Neural progenitor cell (in vitro differentiated cells): ENCODE results near the gene KCNC1. TPM values are rescaled to one million over a fixed set of nuclear protein-coding genes. Genes with fewer than 3 reads are reported as not detected.

ENCODE experiments used
- DNase-seq: peaks from one replicate; pipeline ENCODE4 v3.0.0-alpha.2; 2016; ENCODE audit warnings: low spot score
- H2AFZ ChIP-seq: fragments of 200-600 bp; sonication (generic); replicated peaks from 2 replicates; pipeline ENCODE4 v1.6.1; 2016; ENCODE audit warnings: antibody characterized with exemption
- H3F3A ChIP-seq: fragments of 200-600 bp; sonication (generic); 2 replicates; pipeline ENCODE4 v1.6.1; 2016; ENCODE audit warnings: antibody characterized with exemption, low read depth
- H3K27ac ChIP-seq: fragments of 200-600 bp; sonication (generic); 2 replicates; pipeline ENCODE4 v1.5.1; 2016; ENCODE audit warnings: mild to moderate bottlenecking
- H3K27me3 ChIP-seq: fragments of 200-600 bp; sonication (generic); 2 replicates; pipeline ENCODE4 v1.6.1; 2016; ENCODE audit warnings: mild to moderate bottlenecking, moderate library complexity
- H3K36me3 ChIP-seq: fragments of 200-600 bp; sonication (generic); 2 replicates; pipeline ENCODE4 v1.5.1; 2016
- H3K4me1 ChIP-seq: fragments of 200-600 bp; sonication (generic); 2 replicates; pipeline ENCODE4 v1.6.1; 2016; ENCODE audit warnings: mixed run types
- H3K4me2 ChIP-seq: fragments of 200-600 bp; sonication (generic); 2 replicates; pipeline ENCODE4 v1.6.1; 2016
- H3K4me3 ChIP-seq: fragments of 200-600 bp; sonication (generic); 2 replicates; pipeline ENCODE4 v1.5.1; 2016
- H3K79me2 ChIP-seq: fragments of 200-600 bp; sonication (generic); 2 replicates; pipeline ENCODE4 v1.6.1; 2016; ENCODE audit warnings: low read depth
- H3K9ac ChIP-seq: fragments of 200-600 bp; sonication (generic); 2 replicates; pipeline ENCODE4 v1.6.1; 2016
- H3K9me3 ChIP-seq: fragments of 200-600 bp; sonication (generic); 2 replicates; pipeline ENCODE4 v1.5.1; 2016; ENCODE audit warnings: low read depth
- H4K20me1 ChIP-seq: fragments of 200-600 bp; sonication (generic); 2 replicates; pipeline ENCODE4 v1.6.1; 2016; ENCODE audit warnings: low read depth
- H3K27ac Mint-ChIP-seq: 3 replicates; pipeline ENCODE4 v1.8.0; 2021; ENCODE audit warnings: mixed read lengths
- H3K27me3 Mint-ChIP-seq: 2 replicates; pipeline ENCODE4 v1.8.0; 2022; ENCODE audit warnings: low read depth, mild to moderate bottlenecking, inconsistent platforms, moderate library complexity, mixed read lengths; ENCODE audit not compliant: insufficient read depth
- H3K36me3 Mint-ChIP-seq: 3 replicates; pipeline ENCODE4 v1.8.0; 2021; ENCODE audit warnings: mixed read lengths
- H3K4me1 Mint-ChIP-seq: 3 replicates; pipeline ENCODE4 v1.8.0; 2021; ENCODE audit warnings: mixed read lengths
- H3K4me3 Mint-ChIP-seq: 3 replicates; pipeline ENCODE4 v1.8.0; 2021; ENCODE audit warnings: mild to moderate bottlenecking, moderate library complexity, mixed read lengths
- H3K9me3 Mint-ChIP-seq: 3 replicates; pipeline ENCODE4 v1.8.0; 2020; ENCODE audit warnings: mixed read lengths
- EZH2 ChIP-seq: fragments of 200-600 bp; sonication (generic); IDR thresholded peaks from 2 replicates; pipeline ENCODE4 v1.6.1; 2017; ENCODE audit warnings: antibody characterized with exemption, mild to moderate bottlenecking, moderate library complexity
- EZH2phosphoT487 ChIP-seq: fragments of 200-600 bp; sonication (generic); IDR thresholded peaks from 2 replicates; pipeline ENCODE4 v1.6.1; 2017; ENCODE audit warnings: antibody characterized with exemption
- total RNA-seq: library from RNA; depleted of rRNA; stranded (reverse); fragments of >200 nt; gene quantifications from 2 replicates; pipeline ENCODE4 v1.2.3, GENCODE V29; 2015; ENCODE audit warnings: low replicate concordance
- TF ChIP-seq, protein P1 (sequence below): fragments of 200-600 bp; sonication (generic); IDR thresholded peaks from 2 replicates; pipeline ENCODE4 v1.5.1; 2017; ENCODE audit warnings: antibody characterized with exemption, mild to moderate bottlenecking

KCNC1 gene
- total RNA-seq, 1 donor from 2014 or later: 0.04 TPM

DNA sequence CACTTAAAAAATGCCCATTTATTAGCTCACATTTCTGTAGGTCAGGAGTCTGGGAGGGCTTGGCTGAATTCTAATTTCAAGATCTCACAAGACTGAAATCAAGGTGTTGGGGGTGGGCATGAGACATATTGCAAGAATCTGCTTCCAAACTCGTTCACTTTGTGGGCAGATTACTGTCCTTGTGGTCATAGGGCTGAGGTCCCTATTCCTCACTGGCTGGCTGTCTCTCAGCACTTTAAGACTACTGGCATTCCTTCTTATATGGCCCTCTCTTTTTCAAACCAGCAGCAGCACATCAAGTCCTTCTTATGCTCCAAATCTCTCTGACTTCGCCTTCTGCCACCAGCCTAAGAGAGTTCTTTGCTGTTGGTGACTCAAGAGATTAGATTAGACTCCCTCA is 43.0 kb upstream of the KCNC1 start:
- Histone ChIP-seq H3F3A (peaks cover 5% of the 10 kb centered on the region), H3K9me3 (no peaks in the 10 kb centered on the region), H3K27me3 (peaks cover 64% of the 10 kb centered on the region), H3K36me3 (no peaks in the 10 kb centered on the region), H3K27ac (no peak overlapping the region), H3K4me2 (no peak overlapping the region), H3K79me2 (no peaks in the 10 kb centered on the region), H4K20me1 (no peaks in the 10 kb centered on the region), H3K9ac (no peak overlapping the region), H3K4me1 (peaks cover 14% of the 10 kb centered on the region), H3K4me3 (no peak overlapping the region), H2AFZ (no peak overlapping the region)
- H3K27ac Mint-ChIP-seq: no peak overlapping the region
- H3K36me3 Mint-ChIP-seq: no peaks in the 10 kb centered on the region
- no peak for DNase-seq
- peaks cover 9% of the 10 kb centered on the region for H3K4me1 Mint-ChIP-seq
- TF ChIP-seq EZH2: no peak
- TF ChIP-seq EZH2phosphoT487: no peak
- TF ChIP-seq, protein P1, sequence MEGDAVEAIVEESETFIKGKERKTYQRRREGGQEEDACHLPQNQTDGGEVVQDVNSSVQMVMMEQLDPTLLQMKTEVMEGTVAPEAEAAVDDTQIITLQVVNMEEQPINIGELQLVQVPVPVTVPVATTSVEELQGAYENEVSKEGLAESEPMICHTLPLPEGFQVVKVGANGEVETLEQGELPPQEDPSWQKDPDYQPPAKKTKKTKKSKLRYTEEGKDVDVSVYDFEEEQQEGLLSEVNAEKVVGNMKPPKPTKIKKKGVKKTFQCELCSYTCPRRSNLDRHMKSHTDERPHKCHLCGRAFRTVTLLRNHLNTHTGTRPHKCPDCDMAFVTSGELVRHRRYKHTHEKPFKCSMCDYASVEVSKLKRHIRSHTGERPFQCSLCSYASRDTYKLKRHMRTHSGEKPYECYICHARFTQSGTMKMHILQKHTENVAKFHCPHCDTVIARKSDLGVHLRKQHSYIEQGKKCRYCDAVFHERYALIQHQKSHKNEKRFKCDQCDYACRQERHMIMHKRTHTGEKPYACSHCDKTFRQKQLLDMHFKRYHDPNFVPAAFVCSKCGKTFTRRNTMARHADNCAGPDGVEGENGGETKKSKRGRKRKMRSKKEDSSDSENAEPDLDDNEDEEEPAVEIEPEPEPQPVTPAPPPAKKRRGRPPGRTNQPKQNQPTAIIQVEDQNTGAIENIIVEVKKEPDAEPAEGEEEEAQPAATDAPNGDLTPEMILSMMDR: no peak
- no peak overlapping the region for H3K4me3 Mint-ChIP-seq
- peaks cover 21% of the 10 kb centered on the region for H3K27me3 Mint-ChIP-seq
- peaks cover 3% of the 10 kb centered on the region for H3K9me3 Mint-ChIP-seq

DNA sequence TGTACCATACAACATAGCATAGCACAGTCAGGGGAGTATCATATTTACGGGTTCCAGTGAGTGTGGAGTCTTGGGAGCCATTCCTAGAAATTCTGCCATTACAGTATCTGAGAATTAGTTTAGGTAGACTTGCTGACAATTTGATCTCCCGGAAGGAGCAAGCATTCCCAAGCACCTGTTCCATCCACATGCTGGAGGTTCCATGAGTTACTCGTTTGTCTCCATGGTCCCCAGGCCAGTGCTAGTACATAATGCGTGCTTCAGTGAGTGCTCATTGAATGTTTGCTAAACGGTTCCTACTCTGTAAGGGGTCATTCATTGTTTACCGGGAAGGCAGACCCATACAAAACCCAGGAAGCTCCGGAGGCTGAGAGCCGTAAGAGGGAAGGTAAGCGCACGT is 42.6 kb upstream of the KCNC1 start:
- H3K9me3 ChIP-seq: no peaks in the 10 kb centered on the region
- H3K27me3 Mint-ChIP-seq: peaks cover 25% of the 10 kb centered on the region

DNA sequence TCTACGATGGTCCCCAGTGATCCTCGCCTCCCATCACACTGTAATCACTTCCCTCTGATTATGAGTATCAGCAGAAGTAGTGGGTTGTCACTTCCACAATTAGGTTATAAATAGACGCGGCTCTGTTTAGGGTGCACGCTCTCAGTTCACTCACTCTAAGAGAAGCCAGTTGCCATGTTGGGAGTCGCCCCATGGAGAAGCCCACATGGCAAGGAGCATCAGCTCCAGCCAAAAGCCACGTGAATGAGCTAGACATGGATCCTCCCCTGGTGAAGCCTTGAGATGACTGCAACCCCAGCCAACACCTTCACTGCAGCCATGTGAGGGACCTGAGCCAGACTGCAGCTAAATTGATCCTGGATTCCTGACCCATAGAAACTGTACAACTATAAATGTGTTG is 41.6 kb upstream of the KCNC1 start:
- no peaks in the 10 kb centered on the region for H3K36me3 Mint-ChIP-seq
- H3K9me3 Mint-ChIP-seq: peaks cover 3% of the 10 kb centered on the region
- peaks cover 26% of the 10 kb centered on the region for H3K27me3 Mint-ChIP-seq

More for the DNA sequence above, 42.6 kb upstream of the KCNC1 start:
- Histone ChIP-seq H3K4me2 (no peak overlapping the region), H3K9ac (no peak overlapping the region), H3F3A (peaks cover under 1% of the 10 kb centered on the region), H3K36me3 (no peaks in the 10 kb centered on the region), H4K20me1 (no peaks in the 10 kb centered on the region), H2AFZ (no peak overlapping the region), H3K27ac (no peak overlapping the region), H3K79me2 (no peaks in the 10 kb centered on the region), H3K4me1 (peaks cover 14% of the 10 kb centered on the region), H3K4me3 (no peak overlapping the region), H3K27me3 (peaks cover 68% of the 10 kb centered on the region)
- DNase-seq: no peak
- Mint-ChIP-seq H3K4me1 (peaks cover 9% of the 10 kb centered on the region), H3K27ac (no peak overlapping the region), H3K4me3 (no peak overlapping the region), H3K36me3 (no peaks in the 10 kb centered on the region), H3K9me3 (peaks cover 3% of the 10 kb centered on the region)
- TF ChIP-seq EZH2 (no peak), EZH2phosphoT487 (no peak)
- TF ChIP-seq, protein P1: no peak

More for the DNA sequence above, 41.6 kb upstream of the KCNC1 start:
- Histone ChIP-seq H3K9ac (no peak overlapping the region), H2AFZ (no peak overlapping the region), H3F3A (no peaks in the 10 kb centered on the region), H3K36me3 (no peaks in the 10 kb centered on the region), H4K20me1 (no peaks in the 10 kb centered on the region), H3K4me2 (no peak overlapping the region), H3K27me3 (peaks cover 78% of the 10 kb centered on the region), H3K27ac (no peak overlapping the region), H3K4me3 (no peak overlapping the region), H3K9me3 (no peaks in the 10 kb centered on the region), H3K4me1 (peaks cover 14% of the 10 kb centered on the region), H3K79me2 (no peaks in the 10 kb centered on the region)
- TF ChIP-seq, protein P1: no peak
- TF ChIP-seq EZH2: no peak
- Mint-ChIP-seq H3K27ac (no peak overlapping the region), H3K4me3 (no peak overlapping the region), H3K4me1 (peaks cover 9% of the 10 kb centered on the region)
- no peak for DNase-seq
